ENCODE results near the gene ABCA2.

- peak; percentile 53 for TF ChIP-seq POLR2AphosphoS5 (IDR thresholded peaks at IDR 0.05; ENCODE audit: low read depth)
- TF ChIP-seq, protein P1, sequence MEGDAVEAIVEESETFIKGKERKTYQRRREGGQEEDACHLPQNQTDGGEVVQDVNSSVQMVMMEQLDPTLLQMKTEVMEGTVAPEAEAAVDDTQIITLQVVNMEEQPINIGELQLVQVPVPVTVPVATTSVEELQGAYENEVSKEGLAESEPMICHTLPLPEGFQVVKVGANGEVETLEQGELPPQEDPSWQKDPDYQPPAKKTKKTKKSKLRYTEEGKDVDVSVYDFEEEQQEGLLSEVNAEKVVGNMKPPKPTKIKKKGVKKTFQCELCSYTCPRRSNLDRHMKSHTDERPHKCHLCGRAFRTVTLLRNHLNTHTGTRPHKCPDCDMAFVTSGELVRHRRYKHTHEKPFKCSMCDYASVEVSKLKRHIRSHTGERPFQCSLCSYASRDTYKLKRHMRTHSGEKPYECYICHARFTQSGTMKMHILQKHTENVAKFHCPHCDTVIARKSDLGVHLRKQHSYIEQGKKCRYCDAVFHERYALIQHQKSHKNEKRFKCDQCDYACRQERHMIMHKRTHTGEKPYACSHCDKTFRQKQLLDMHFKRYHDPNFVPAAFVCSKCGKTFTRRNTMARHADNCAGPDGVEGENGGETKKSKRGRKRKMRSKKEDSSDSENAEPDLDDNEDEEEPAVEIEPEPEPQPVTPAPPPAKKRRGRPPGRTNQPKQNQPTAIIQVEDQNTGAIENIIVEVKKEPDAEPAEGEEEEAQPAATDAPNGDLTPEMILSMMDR (conservative IDR thresholded peaks at IDR 0.05; ENCODE audit: low read depth in 2 of 2), result no peak
- TF ChIP-seq, protein P2, sequence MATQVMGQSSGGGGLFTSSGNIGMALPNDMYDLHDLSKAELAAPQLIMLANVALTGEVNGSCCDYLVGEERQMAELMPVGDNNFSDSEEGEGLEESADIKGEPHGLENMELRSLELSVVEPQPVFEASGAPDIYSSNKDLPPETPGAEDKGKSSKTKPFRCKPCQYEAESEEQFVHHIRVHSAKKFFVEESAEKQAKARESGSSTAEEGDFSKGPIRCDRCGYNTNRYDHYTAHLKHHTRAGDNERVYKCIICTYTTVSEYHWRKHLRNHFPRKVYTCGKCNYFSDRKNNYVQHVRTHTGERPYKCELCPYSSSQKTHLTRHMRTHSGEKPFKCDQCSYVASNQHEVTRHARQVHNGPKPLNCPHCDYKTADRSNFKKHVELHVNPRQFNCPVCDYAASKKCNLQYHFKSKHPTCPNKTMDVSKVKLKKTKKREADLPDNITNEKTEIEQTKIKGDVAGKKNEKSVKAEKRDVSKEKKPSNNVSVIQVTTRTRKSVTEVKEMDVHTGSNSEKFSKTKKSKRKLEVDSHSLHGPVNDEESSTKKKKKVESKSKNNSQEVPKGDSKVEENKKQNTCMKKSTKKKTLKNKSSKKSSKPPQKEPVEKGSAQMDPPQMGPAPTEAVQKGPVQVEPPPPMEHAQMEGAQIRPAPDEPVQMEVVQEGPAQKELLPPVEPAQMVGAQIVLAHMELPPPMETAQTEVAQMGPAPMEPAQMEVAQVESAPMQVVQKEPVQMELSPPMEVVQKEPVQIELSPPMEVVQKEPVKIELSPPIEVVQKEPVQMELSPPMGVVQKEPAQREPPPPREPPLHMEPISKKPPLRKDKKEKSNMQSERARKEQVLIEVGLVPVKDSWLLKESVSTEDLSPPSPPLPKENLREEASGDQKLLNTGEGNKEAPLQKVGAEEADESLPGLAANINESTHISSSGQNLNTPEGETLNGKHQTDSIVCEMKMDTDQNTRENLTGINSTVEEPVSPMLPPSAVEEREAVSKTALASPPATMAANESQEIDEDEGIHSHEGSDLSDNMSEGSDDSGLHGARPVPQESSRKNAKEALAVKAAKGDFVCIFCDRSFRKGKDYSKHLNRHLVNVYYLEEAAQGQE (IDR thresholded peaks at IDR 0.05; ENCODE audit: unreplicated experiment), result no peak
- TF ChIP-seq EZH2 (IDR thresholded peaks at IDR 0.05; ENCODE audit: low read depth, unreplicated experiment), result no peak
- no peak for TF ChIP-seq EZH2phosphoT487 (IDR thresholded peaks at IDR 0.05; ENCODE audit: unreplicated experiment)
- TF ChIP-seq, protein P3, sequence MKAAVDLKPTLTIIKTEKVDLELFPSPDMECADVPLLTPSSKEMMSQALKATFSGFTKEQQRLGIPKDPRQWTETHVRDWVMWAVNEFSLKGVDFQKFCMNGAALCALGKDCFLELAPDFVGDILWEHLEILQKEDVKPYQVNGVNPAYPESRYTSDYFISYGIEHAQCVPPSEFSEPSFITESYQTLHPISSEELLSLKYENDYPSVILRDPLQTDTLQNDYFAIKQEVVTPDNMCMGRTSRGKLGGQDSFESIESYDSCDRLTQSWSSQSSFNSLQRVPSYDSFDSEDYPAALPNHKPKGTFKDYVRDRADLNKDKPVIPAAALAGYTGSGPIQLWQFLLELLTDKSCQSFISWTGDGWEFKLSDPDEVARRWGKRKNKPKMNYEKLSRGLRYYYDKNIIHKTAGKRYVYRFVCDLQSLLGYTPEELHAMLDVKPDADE (IDR thresholded peaks at IDR 0.05), result no peak
- TF ChIP-seq ZNF114 (CRISPR knock-in tag; IDR thresholded peaks at IDR 0.05), result no peak
Measured at GRCh38 chr9:136978073-136978864, 49.8 kb downstream of the ABCA2 start.
